Stimulated activated naive CD8-positive, alpha-beta T cell treated with anti-CD3 and anti-CD28 coated beads, Interleukin-15, amount 100 ng/mL, for 72 hours (primary cell): Measurements from ENCODE around the gene CHAT.
A peak's percentile ranks its signal among the peaks of the same experiment; 100 is the strongest.

ENCODE experiments used
- ATAC-seq: fragments of 150-1000 bp; cut with Tn5 transposase; 2 replicates; pipeline ENCODE4 v1.10.0; 2021; ENCODE audit warnings: mild to moderate bottlenecking, moderate library complexity
- DNase-seq, 2 donors: peaks; one replicate each; pipeline ENCODE4 v3.0.0; 2021 to 2022
- H3K27ac Mint-ChIP-seq, 2 donors: one replicate each; pipeline ENCODE4 v1.8.0; 2022; ENCODE audit warnings: mild to moderate bottlenecking in 2 of 2, mixed read lengths in 2 of 2, moderate library complexity in 2 of 2
- H3K27me3 Mint-ChIP-seq: one replicate; pipeline ENCODE4 v1.8.0; 2022; ENCODE audit warnings: mixed read lengths
- H3K4me1 Mint-ChIP-seq: one replicate; pipeline ENCODE4 v1.8.0; 2022; ENCODE audit warnings: mild to moderate bottlenecking, mixed read lengths
- H3K4me3 Mint-ChIP-seq, 2 donors: one replicate each; pipeline ENCODE4 v1.8.0; 2022; ENCODE audit warnings: mild to moderate bottlenecking in 2 of 2, mixed read lengths in 2 of 2, moderate library complexity in 1 of 2
- H3K9me3 Mint-ChIP-seq, 2 donors: one replicate each; pipeline ENCODE4 v1.8.0; 2022; ENCODE audit warnings: mixed read lengths in 2 of 2

CHAT gene

GRCh38 chr10:49647985-49648795, 34.4 kb downstream of the CHAT start:
- Mint-ChIP-seq H3K27ac (no peak overlapping the region), H3K27me3 (peaks cover 45% of the 10 kb centered on the region), H3K9me3 (no peaks in the 10 kb centered on the region), H3K4me1 (peaks cover 11% of the 10 kb centered on the region), H3K4me3 (no peak overlapping the region)
- DNase-seq (no peak), ATAC-seq (no peak)

GRCh38 chr10:49649294-49649693, 35.5 kb downstream of the CHAT start:
- Mint-ChIP-seq H3K9me3 (no peaks in the 10 kb centered on the region), H3K27me3 (peaks cover 35% of the 10 kb centered on the region), H3K27ac (no peak overlapping the region), H3K4me3 (peak overlapping the region; percentile 14 to 29), H3K4me1 (peaks cover 11% of the 10 kb centered on the region)
- DNase-seq (peak; percentile 8 to 36), ATAC-seq (peak; percentile 65)

GRCh38 chr10:49649936-49650723, 36.3 kb downstream of the CHAT start:
- Mint-ChIP-seq H3K27me3 (peaks cover 27% of the 10 kb centered on the region), H3K4me1 (peaks cover 11% of the 10 kb centered on the region), H3K27ac (peak overlapping the region; percentile 23 to 65), H3K4me3 (peak overlapping the region in 1 of 2 donors; percentile 29), H3K9me3 (no peaks in the 10 kb centered on the region)
- ATAC-seq (peak; percentile 19), DNase-seq (no peak)

GRCh38 chr10:49650724-49651034, 36.8 kb downstream of the CHAT start:
- peaks cover 11% of the 10 kb centered on the region for H3K4me1 Mint-ChIP-seq
- H3K27me3 Mint-ChIP-seq: peaks cover 26% of the 10 kb centered on the region
- H3K4me3 Mint-ChIP-seq: no peak overlapping the region
- ATAC-seq (no peak), DNase-seq (no peak)
- no peaks in the 10 kb centered on the region for H3K9me3 Mint-ChIP-seq
- H3K27ac Mint-ChIP-seq: no peak overlapping the region

- no peak for ATAC-seq
- Mint-ChIP-seq H3K4me3 (no peak overlapping the region), H3K27ac (no peak overlapping the region), H3K4me1 (peaks cover 11% of the 10 kb centered on the region), H3K9me3 (peaks cover 0 to under 1% of the 10 kb centered on the region in 2 donors), H3K27me3 (peaks cover 32% of the 10 kb centered on the region)
- DNase-seq: no peak
Measured at GRCh38 chr10:49651039-49651835, 37.4 kb downstream of the CHAT start.

- Mint-ChIP-seq H3K9me3 (peaks cover 6 to 8% of the 10 kb centered on the region in 2 donors), H3K27ac (no peak overlapping the region), H3K27me3 (peaks cover 39% of the 10 kb centered on the region), H3K4me3 (no peak overlapping the region), H3K4me1 (peaks cover 11% of the 10 kb centered on the region)
- no peak for ATAC-seq
- no peak for DNase-seq
Measured at GRCh38 chr10:49651917-49652316, 38.1 kb downstream of the CHAT start.

GRCh38 chr10:49652421-49653272, 38.8 kb downstream of the CHAT start:
- no peak for DNase-seq
- H3K4me1 Mint-ChIP-seq: peaks cover 11% of the 10 kb centered on the region
- peaks cover 40% of the 10 kb centered on the region for H3K27me3 Mint-ChIP-seq
- H3K4me3 Mint-ChIP-seq: no peak overlapping the region
- no peak for ATAC-seq
- no peak overlapping the region for H3K27ac Mint-ChIP-seq
- H3K9me3 Mint-ChIP-seq: peaks cover 6 to 9% of the 10 kb centered on the region in 2 donors

- no peak for ATAC-seq
- peaks cover 40% of the 10 kb centered on the region for H3K27me3 Mint-ChIP-seq
- peaks cover 11% of the 10 kb centered on the region for H3K4me1 Mint-ChIP-seq
Measured at GRCh38 chr10:49653273-49653929, 39.6 kb downstream of the CHAT start.

GRCh38 chr10:49654036-49654693, 40.3 kb downstream of the CHAT start:
- peaks cover 9% of the 10 kb centered on the region for H3K4me1 Mint-ChIP-seq
- ATAC-seq (no peak), DNase-seq (no peak)
- no peak overlapping the region for H3K4me3 Mint-ChIP-seq
- no peak overlapping the region for H3K27ac Mint-ChIP-seq
- peaks cover 13 to 17% of the 10 kb centered on the region in 2 donors for H3K9me3 Mint-ChIP-seq
- H3K27me3 Mint-ChIP-seq: peaks cover 40% of the 10 kb centered on the region

More at GRCh38 chr10:49653273-49653929, 39.6 kb downstream of the CHAT start:
- no peak overlapping the region for H3K4me3 Mint-ChIP-seq
- no peak overlapping the region for H3K27ac Mint-ChIP-seq
- no peak for DNase-seq
- peaks cover 6 to 9% of the 10 kb centered on the region in 2 donors for H3K9me3 Mint-ChIP-seq

GRCh38 chr10:49655099-49655498, 41.3 kb downstream of the CHAT start:
- peaks cover 37% of the 10 kb centered on the region for H3K27me3 Mint-ChIP-seq
- H3K4me1 Mint-ChIP-seq: no peaks in the 10 kb centered on the region
- DNase-seq (no peak), ATAC-seq (no peak)
- H3K4me3 Mint-ChIP-seq: no peak overlapping the region
- peaks cover 20 to 26% of the 10 kb centered on the region in 2 donors for H3K9me3 Mint-ChIP-seq
- no peak overlapping the region for H3K27ac Mint-ChIP-seq

GRCh38 chr10:49656845-49657493, 43.1 kb downstream of the CHAT start:
- no peaks in the 10 kb centered on the region for H3K4me1 Mint-ChIP-seq
- ATAC-seq (no peak), DNase-seq (no peak)
- peaks cover 28% of the 10 kb centered on the region for H3K27me3 Mint-ChIP-seq
- no peak overlapping the region for H3K27ac Mint-ChIP-seq
- H3K9me3 Mint-ChIP-seq: peaks cover 21 to 27% of the 10 kb centered on the region in 2 donors
- no peak overlapping the region for H3K4me3 Mint-ChIP-seq

- H3K9me3 Mint-ChIP-seq: peaks cover 21 to 27% of the 10 kb centered on the region in 2 donors
- no peak overlapping the region for H3K4me3 Mint-ChIP-seq
- H3K27ac Mint-ChIP-seq: no peak overlapping the region
- ATAC-seq (no peak), DNase-seq (no peak)
- no peaks in the 10 kb centered on the region for H3K4me1 Mint-ChIP-seq
- H3K27me3 Mint-ChIP-seq: peaks cover 22% of the 10 kb centered on the region
Measured at GRCh38 chr10:49657606-49658005, 43.8 kb downstream of the CHAT start.

- H3K4me1 Mint-ChIP-seq: no peaks in the 10 kb centered on the region
- no peak for DNase-seq
Measured at GRCh38 chr10:49661140-49661856, 47.5 kb downstream of the CHAT start.

More at GRCh38 chr10:49661140-49661856, 47.5 kb downstream of the CHAT start:
- Mint-ChIP-seq H3K9me3 (peaks cover 21 to 26% of the 10 kb centered on the region in 2 donors), H3K27me3 (peaks cover 12% of the 10 kb centered on the region), H3K4me3 (no peak overlapping the region), H3K27ac (no peak overlapping the region)
- no peak for ATAC-seq
